HG03196 (cell line): ENCODE measurements around the gene MYBPC3.

ENCODE experiments used
- ATAC-seq: cut with Tn5 transposase; IDR thresholded peaks from one replicate; pipeline ENCODE4 v1.9.1; 2021; ENCODE audit not compliant: unreplicated experiment

Gene MYBPC3

DNA sequence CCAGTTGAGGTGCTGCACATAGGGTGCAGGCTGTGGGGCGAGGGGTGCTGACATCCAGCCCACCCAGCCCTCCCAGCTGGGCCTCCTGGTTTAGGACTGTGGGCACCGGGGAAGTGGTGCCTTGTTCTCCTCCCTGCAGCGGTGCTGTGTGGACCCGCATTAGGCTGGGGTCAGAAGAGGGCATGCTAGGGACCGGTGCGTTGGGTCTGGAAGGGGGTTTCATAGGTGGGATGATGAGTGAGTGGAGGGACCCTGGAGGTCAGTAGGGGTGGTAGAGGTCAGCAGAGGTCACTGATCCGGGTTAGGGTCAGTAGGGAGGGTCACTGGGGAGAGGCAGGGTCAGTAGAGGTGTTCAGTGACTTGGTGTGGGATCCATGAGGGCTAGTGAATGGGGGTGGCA, 6.7 kb upstream of the MYBPC3 start:
- ATAC-seq, result no peak

DNA sequence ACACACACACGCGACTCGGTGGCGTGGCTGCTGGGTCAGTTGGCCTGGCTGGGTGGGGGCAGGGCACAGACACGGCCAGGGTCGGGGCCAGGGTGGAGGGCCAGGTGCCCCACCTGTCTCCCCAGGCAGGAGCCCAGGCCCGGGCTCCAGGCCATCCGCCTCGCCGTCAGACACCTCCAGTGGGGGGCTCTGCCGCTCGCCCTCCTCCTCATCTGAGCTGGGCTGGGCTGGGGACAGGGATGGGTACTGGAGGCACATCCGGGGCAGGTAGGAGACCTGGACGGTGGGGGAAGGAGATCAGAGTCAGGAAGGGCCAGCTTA, 6.2 kb upstream of the MYBPC3 start:
- ATAC-seq, result no peak

DNA sequence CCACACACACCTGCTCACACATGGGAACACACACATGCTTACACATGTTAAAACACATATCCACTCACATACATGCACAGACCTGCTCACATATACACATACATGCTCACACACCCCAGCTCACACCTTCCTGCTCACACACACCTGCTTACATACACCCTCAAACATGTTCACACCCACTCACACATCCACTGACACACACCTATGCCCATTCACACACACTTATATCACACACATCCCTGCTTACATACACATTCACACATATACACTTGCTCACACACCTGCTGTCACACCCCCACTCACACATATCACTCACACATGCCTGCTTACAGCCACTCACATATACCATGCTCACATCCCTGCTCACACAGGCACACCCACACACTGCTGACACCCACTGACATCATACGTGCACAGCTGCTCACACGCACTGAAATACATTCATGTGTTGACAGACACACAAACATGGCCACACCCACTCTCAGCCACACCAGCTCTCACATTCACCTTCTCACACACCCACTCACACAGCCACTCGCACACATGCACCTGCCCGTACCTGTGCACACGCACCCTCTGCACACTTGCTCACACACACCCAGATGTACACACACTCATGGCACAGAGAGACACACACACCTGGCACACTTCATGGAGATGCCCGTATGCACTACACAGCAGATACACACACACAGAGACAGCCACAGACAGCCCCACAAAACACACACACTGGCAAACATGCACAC, 5.7 kb upstream of the MYBPC3 start:
- ATAC-seq, result no peak

DNA sequence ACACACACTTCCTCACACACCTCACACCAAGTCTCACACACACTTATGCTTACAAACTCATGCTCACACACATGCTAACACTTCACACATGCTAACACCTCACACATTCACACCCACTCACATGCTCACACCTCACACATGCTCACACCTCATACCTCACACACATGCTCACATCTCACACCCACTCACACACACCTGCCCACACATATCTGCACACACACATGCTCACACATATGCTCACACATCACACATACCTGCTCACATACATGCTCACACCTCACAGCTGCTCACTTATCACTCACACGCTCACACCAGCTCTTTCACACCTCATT, 4.5 kb upstream of the MYBPC3 start:
- no peak for ATAC-seq

DNA sequence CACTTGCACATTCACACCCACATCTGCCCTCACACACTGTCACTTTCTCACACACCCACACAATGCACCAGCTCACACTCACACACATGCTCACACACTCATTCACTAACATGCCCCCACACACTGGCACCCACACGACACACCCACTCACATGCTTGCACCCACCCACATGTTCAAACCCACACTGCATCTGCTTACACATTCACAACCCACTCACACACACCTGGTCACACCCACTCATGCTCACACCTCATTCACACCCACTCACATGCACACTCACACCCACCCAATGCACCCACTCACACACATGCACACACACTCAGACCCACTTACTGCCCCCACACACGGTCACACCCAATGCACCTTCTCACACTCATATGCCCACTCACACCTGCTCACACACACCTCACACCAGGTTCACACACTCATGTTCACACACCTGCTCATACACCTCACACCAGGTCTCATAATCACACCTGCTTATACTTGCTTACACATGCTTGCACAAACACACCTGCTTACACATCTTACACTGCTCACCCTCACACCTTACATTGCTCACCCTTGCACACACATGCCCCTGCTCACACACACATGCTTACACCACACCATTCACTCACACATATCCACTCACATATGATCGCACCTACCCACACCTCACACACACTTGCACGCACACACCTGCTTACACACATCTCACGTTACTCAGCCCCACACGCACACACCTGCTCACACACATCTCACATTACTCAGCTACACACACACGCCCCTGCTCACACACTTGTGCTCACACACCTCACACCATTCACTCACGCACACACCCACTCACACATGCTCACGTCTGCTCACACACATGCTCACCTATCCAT, 3.9 kb upstream of the MYBPC3 start:
- no peak for ATAC-seq

DNA sequence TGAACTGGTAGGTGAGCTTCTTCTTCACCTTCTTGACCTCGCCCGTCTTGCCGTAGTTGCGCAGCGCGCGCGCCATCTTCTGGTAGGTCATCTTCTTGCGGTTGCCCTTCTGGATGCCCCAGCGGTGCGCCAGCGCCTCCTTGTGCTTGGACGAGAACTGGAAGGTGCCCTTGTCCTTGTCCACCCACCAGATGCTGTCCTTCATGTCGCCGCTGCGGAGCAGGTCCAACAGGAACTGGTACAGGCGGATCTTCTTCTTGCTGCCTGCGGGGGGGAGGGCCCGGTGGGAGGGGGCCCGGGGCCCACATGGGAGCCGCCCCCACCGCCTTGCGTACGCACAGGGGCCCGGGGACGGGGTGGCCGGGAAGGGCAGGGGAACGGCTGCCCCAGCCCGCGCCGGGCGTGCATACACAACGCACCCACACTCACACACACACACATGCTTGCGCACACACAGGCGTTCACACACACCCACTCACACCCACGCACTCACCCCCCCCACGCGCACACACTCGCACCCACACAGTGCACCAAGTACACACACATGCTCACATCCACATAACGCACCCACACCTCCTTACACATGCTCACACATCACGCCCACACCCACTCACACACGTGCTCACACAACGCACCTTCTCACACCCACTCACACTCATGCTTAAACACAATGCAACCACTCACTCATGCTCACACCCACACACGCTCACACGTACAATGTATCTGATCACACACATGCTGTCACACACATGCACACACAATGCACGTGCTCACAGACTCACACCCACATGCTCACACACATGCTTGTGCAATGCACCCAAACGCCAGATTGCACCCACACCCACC, 3.0 kb upstream of the MYBPC3 start:
- no peak for ATAC-seq

DNA sequence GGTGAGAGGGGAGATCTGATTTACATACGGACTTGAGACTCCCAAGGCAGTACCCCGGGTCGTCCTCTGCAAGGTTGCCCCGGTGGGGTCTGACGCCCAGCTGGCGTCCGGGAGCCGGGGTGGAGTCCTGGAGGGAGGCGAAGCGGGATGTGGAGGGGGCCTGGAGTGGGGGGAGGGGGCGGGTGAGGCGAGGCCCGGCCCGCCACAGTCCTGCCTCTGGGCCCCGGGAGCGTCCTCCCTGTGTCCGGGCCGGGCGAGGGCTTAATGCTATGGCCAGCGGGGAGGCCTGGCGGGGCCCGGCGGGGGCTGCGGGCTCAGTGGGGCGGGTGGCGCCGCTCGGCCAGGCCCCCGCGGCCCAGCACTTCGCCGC, 2.4 kb upstream of the MYBPC3 start:
- no peak for ATAC-seq

DNA sequence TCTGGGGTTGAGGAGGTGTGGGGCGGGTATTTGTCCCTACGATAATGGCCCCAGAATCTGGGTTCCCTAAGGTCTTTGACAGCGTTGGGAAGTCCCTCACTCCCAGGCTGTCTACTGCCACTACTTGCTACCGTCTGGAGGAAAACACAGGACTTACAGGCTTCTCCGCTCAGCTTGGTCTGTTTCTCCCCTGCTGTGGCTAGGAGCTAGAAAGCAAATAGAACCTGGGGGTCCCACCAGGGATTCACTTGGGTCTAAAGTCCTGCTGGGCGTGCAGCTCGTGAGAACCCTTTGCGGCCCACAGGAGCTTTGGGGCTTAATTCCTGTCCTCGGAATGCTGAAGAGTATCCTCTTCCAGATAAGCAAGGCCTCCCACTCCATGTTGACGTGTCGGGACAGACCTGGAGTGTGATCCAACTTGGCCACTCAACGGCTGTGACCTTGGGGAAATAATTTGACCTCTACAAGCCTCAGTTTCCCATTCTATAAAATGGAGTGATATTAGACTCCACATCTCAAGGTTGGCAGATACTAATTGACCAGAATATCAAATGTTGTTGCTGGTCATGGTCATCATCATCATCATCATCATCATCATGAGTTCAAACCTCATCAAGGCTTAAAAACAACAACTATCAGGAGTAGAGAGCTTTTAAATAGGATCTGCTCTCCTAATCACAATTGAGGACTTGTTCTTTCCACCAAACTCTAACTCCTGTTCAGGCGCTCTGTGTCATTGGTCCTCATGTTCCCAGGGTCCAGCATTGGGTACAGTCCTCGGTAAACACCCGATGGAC, 1.7 kb upstream of the MYBPC3 start:
- ATAC-seq, result no peak

DNA sequence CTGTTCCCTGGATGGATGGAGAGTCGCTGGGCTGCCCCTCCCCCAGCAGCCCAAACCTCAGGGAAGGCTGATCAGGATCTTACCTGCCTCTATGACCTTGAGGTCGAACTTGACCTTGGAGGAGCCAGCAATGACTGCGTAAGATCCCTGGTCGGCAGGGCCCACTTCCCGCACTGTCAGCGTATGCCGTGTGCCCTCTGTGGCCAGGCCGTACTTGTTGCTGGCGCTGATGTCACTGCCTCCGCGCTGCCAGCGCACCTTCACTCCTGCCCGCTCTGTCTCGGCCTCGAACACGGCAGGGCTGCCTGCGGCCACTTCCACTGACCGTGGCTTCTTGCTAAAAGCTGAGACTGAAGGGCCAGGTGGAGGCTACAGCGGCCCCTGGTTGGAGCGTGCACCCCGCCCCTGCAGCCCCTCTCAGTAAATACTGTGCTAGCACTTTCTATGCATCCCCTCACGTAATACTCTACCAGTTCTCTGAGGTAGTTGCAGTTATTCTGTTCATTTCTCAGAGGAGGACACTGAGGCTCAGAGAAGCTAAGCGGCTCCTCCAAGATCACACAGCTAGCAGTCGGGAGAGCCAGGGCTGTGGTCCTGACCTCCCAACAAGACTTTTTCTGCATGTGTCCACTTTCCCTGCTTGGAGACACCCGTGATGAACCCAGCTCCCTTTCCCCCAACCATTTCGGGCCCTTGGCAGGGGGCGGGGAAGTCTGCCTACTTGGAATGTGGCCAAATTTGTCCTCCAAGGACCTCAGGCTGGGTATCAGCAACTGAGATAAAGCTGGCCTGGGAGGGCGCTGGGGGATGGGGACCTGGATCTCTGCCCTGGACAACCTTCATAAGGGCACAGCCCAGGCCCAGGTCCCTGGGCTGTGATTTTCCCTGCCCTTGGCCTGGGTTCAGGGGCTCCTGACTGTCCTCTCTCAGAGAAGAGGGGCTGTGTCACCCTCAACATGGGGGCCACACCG, 1.1 kb downstream of the MYBPC3 start:
- ATAC-seq, result no peak

DNA sequence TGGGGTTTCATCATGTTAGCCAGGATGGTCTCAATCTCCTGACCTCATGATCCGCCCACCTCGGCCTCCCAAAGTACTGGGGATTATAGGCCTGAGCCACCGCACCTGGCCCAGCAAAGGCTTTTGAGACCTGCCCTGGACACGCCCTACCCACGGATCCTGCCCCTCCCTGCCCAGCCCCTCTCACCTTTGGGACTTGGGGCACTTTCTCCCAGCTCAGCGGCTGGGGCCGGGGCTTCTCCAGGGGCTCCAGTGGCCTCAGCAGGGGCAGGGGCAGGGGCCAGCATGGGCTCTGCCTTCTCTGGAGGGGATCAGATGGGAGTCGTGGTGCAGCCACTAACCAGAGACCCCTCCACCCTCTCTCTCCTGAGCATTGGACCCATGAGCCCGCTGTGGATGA, 2.2 kb downstream of the MYBPC3 start:
- no peak for ATAC-seq

DNA sequence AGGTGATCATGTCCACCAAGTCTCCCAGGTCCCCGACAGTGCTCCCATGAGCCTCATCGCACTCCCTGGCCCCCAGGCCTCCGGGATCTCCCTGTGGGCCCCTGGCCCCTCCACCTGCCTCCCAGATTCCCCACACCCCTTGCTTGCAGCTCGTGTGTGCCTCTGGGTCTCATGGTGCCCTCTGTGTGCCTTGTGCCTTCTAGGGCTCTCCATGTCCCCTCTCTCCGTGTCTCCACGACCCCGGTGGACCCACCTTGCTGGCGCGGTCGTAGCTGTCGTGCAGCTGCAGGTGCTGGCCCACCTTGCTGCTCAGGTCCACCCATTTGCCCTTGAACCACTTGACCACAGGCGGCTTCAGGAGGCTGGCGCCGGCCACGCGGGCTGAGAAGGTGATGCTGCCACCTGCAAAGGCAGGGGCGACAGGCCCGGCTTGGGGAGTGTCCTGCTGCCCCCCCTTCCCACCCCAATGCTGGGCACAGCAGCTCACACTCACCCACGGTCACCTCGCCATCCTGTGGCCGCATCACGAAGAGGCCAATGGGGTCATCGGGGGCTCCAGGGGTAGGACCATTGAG, 2.9 kb downstream of the MYBPC3 start:
- no peak for ATAC-seq

DNA sequence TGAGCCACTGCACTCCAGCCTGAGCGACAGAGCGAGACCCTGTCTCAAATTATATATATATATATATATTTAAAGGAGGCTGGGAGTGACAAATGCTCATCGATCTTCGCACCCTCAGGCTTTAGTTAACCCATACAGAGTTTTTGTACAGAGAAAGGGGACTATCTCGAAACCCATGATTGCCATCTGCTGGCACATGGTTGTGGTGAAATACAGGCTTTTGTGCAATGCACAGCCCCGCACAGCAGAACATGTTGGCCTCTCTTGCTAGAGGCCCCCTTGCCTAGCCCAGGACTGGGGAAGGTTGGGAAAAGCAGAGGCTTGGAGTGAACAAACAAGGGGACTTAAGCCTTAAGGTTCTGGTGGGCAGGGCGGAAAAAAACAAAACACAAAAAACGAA, 3.6 kb downstream of the MYBPC3 start:
- ATAC-seq, result no peak

DNA sequence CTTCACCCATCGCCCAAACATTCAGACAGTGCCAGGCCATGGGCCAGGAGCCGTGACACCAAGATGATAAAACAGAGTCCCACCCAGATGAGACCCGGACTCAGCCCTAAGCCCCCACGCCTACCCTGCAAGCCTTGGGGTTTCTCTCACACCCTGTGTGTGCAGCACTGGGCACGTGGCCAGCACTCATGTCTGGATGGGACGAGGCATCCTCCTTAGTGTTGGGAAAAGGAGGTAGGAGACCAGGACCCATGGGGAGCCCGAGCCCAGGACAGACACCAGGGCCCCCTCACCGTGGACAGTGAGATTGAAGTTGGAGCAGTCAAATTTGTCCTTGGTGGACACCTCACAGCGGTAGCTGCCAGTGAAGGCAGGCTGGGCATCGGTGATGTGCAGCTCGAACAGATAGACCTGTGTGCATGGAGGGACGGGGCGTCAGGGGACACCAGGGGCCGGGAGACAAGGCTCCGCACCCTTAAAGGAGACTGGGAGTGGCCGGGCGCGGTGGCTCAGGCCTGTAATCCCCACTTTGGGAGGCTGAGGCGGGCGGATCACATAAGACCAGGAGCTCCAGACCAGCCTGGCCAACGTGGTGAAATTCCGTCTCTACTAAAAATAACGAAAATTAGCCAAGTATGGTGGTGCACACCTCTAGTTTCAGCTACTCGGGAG, 4.2 kb downstream of the MYBPC3 start:
- ATAC-seq, result no peak

DNA sequence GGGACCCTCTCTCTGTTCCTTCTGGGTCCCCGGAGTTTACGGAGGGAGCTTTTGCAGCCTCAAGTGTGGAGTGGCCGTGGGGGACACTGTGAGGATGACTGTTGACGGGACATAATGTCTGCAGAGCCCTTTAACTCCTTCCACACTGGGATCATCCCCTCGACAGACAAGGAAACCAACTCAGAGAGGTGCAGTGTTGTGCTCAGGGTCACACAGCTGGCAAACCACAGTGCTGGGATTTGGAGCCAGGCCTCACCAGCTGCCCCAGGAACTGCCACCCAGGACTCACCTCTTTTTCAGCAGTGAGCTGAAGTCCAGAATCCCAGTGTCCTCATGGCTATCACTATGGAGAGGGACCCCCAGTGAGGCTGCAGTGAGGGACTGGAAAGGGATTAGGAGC, 5.4 kb downstream of the MYBPC3 start:
- no peak for ATAC-seq

DNA sequence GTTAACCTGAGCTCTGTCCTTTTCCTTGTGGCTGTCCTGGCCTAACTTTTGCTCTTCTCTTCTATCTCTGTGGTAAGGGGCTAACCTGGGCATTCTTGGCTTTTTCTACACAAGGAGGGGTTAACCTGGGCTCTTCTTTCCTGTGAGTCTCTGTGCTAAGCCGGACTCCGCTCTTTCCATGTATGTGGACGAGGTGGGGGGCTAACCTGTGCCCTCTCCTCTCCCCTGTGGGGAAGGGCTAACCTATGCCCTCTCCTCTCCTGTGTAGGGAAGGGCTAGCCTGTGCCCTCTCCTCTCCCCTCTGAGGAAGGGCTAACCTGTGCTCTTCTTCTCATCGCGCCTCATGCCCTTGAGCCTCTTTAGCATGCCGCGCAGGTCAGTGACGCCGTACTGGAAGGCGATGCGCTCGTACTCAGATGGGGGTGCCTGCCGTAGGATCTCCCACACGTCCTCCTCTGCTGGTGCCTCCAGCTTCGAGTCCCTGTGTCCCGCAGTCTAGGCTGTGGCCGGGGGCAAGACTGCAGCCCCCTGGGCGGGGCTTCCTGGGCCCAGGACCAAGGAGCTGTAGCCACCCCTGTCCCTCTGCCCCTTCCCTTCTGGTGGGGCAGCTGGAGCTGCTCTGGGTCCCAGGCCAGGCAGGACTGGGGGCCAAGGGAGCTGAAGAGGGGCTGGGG, 6.5 kb downstream of the MYBPC3 start:
- ATAC-seq, result no peak

DNA sequence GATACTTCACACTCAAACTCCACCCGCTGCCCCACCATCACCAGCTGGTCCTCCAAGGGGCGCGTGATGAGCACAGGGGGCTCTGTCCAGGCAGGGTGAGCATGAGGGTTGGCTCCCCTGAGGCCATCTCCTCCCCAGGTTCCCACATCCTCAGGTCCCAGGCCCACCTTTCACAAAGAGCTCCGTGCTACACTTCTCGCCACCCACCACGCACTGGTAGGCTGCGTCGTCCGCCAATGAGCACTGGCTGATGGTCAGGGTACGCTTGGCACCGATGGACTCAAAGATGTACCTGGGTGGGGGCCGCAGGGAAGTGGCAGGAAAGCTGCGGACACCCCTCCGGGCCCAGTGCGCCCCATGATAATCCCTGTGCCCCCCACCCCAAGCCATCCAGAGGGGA, 9.6 kb downstream of the MYBPC3 start:
- ATAC-seq, result no peak

DNA sequence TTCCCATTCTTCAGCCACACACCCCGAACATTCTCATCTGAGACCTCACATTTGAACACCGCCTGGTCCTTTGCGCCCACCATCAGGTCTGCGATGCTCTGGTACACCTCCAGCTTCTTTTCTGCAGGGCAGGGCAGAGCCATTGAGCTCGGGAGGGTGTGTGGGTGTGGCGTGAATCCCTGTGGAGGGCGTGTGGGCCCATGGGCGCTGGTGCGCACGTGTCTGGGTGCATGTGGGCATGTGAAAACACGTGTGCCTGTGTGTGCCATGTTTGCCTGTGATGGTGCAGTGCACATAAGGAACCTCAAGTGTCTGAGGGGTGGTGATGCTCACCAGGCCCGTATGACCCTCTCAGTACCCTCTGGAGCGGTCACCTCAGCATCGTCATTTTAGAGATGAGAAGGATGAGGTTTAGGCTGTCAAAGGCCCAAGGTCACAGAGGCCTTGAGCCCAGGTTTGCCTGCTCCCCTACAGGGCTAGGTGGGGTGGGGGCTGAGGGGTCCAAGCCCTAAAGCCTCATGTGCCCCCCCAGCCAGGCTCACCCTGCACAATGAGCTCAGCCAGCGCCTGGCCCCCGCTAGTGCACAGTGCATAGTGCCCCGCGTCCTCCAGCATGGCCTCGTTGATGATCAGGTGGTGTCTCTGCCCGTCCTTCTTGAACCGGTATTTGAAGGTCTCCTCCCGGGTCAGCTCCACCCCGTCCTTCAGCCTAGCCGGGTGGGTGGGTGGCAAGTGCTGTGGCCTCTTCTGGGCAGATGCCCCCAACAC, 10.3 kb downstream of the MYBPC3 start:
- ATAC-seq, result no peak
